Omental fat pad (tissue), 4 donors: Measurements from ENCODE around the gene LARGE1. TPM values are rescaled to one million over a fixed set of nuclear protein-coding genes. Genes with fewer than 3 reads are reported as not detected.

ENCODE experiments used
- ATAC-seq: fragments of 150-250 bp; one replicate; pipeline ENCODE4 v1.9.1; 2016; ENCODE audit warnings: mild to moderate bottlenecking, moderate library complexity; ENCODE audit not compliant: low FRiP score
- DNase-seq: peaks from one replicate; pipeline ENCODE4 v3.0.0-alpha.2; 2019; ENCODE audit warnings: low spot score
- total RNA-seq, 4 donors: library from RNA; depleted of rRNA; stranded (reverse); fragments of >200 nt; gene quantifications; one replicate each; pipeline ENCODE4 v1.1.0, GENCODE V29; 2016
- TF ChIP-seq, protein P1 (sequence below), 3 donors: fragments of 450-650 bp; IDR thresholded peaks; one replicate each; pipeline ENCODE4 v1.5.1; 2016 to 2017; ENCODE audit warnings: antibody characterized with exemption in 3 of 3, mild to moderate bottlenecking in 3 of 3, moderate library complexity in 2 of 3

Gene LARGE1
- total RNA-seq, 4 donors from 2014 or later: 16.5 to 31.2 (median 22.3) TPM

DNA sequence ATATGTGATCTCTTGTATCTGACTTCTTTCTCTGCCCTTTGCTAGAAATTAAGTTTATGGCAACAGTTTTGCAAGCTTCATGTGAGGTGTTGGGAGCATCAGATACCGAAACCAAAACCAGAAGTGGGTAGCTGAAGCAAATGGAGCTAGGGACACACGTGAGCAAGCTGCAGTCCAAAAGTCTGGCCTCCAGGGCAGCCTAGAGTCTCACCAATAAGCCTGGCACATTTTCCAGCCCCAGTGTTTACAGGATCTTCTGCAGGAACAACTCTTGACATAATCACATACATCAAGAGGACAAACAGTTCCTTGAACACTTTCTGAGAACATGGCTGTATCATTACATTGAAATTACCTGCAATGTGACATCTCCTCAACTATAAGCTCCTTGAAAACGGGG lies 114.1 kb downstream of the LARGE1 start:
- no peak for DNase-seq
- TF ChIP-seq, protein P1, sequence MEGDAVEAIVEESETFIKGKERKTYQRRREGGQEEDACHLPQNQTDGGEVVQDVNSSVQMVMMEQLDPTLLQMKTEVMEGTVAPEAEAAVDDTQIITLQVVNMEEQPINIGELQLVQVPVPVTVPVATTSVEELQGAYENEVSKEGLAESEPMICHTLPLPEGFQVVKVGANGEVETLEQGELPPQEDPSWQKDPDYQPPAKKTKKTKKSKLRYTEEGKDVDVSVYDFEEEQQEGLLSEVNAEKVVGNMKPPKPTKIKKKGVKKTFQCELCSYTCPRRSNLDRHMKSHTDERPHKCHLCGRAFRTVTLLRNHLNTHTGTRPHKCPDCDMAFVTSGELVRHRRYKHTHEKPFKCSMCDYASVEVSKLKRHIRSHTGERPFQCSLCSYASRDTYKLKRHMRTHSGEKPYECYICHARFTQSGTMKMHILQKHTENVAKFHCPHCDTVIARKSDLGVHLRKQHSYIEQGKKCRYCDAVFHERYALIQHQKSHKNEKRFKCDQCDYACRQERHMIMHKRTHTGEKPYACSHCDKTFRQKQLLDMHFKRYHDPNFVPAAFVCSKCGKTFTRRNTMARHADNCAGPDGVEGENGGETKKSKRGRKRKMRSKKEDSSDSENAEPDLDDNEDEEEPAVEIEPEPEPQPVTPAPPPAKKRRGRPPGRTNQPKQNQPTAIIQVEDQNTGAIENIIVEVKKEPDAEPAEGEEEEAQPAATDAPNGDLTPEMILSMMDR (IDR thresholded peaks at IDR 0.05): no peak
- ATAC-seq: no peak

GRCh38 chr22:33803371-33804282 lies 116.6 kb downstream of the LARGE1 start:
- DNase-seq (no peak), ATAC-seq (peak; percentile 80)
- TF ChIP-seq, protein P1 (IDR thresholded peaks at IDR 0.05): no peak

GRCh38 chr22:33798401-33798800 lies 121.9 kb downstream of the LARGE1 start:
- no peak for DNase-seq
- no peak for ATAC-seq
- TF ChIP-seq, protein P1 (IDR thresholded peaks at IDR 0.05): no peak

GRCh38 chr22:33796494-33796893 lies 123.8 kb downstream of the LARGE1 start:
- ATAC-seq (no peak), DNase-seq (no peak)
- TF ChIP-seq, protein P1 (IDR thresholded peaks at IDR 0.05): no peak

DNA sequence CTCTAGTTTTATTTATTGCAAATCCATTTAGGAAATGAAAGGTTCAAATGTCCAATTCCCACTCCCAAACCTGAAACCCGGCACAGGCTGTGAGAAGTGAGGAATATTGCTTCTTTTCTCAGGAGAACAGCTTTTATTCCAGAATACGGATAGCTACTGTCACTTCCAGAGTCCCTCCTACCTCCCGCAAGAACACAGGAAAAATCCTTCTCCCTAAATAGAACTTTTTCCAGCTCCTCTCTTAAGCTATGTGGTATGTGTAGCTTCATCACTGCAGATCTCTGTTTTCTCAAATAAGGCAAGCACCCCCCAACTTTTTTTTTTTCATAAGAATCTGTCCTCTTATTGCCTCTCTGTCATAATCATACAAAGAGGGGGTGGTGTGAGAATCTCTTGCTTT lies 126.8 kb downstream of the LARGE1 start:
- TF ChIP-seq, protein P1 (IDR thresholded peaks at IDR 0.05): no peak

GRCh38 chr22:33792832-33793231 lies 127.4 kb downstream of the LARGE1 start:
- TF ChIP-seq, protein P1 (IDR thresholded peaks at IDR 0.05): no peak
- ATAC-seq (peak; percentile 54), DNase-seq (no peak)

More for the DNA sequence above, 126.8 kb downstream of the LARGE1 start:
- ATAC-seq (no peak), DNase-seq (no peak)
